HCT116 (cell line): ENCODE data around the gene ST3GAL3. TPM values are rescaled to one million over a fixed set of nuclear protein-coding genes. Genes with fewer than 3 reads are reported as not detected.
"Not testable (repeated sequence)": the region's sequence is repeated elsewhere in the genome, so short reads cannot be mapped to it uniquely, and the experiment has no call there.

Source experiments
- ATAC-seq: fragments of 200-7000 bp; cut with Tn5 transposase; 2 replicates; pipeline ENCODE4 v1.9.1; 2020; ENCODE audit warnings: mild to moderate bottlenecking, moderate library complexity
- BruUV-seq: library from RNA; stranded (reverse); fragments of 400-500 nt; replicated peaks from 2 replicates; lab custom pipeline; 2021; lab: Mats Ljungman, UMichigan
- CTCF ChIA-PET: fragments of 300-600 bp; sonication (Branson Sonifier 250); formaldehyde crosslinking; loops from one replicate; lab custom pipeline; 2021; ENCODE audit warnings: antibody characterized with exemption; lab: Charles Lee
- POLR2A ChIA-PET: fragments of 300-600, 350-600 bp; sonication (Branson Sonifier 250); formaldehyde crosslinking; loops from one replicate; lab custom pipeline; 2021; ENCODE audit warnings: antibody characterized with exemption; lab: Charles Lee
- RAD21 ChIA-PET, 2 experiments: fragments of 300-600 bp; sonication (Branson Sonifier 250); formaldehyde crosslinking; loops; one replicate each; lab custom pipeline; 2023; ENCODE audit warnings: low total read pairs in 2 of 2; ENCODE audit not compliant: uncharacterized antibody in 2 of 2, unreplicated experiment in 2 of 2, low non-redundant PET in 1 of 2; lab: Charles Lee
- DNase-seq: peaks from one replicate; pipeline ENCODE4 v3.0.0-alpha.2; 2010; ENCODE audit warnings: low read depth, low spot score
- H2AFZ ChIP-seq: fragments of 200-600 bp; shearing (Covaris generic), sonication (generic); 2 replicates; pipeline ENCODE4 v1.6.1; 2017; ENCODE audit warnings: low read depth, mixed run types, mixed read lengths, antibody characterized with exemption, low read length; ENCODE audit not compliant: poor library complexity, severe bottlenecking
- H3K27ac ChIP-seq: 2 replicates; pipeline ENCODE4 v1.5.1; 2012; ENCODE audit warnings: low read depth, low read length
- H3K27me3 ChIP-seq: fragments of 200-600 bp; sonication (generic); 2 replicates; pipeline ENCODE4 v1.6.1; 2016; ENCODE audit warnings: mixed run types, low read length, mixed read lengths; ENCODE audit not compliant: insufficient read depth
- H3K36me3 ChIP-seq, 2 experiments: fragments of 200-500 bp in 1 of 2; fragments of 200-600 bp in 1 of 2; sonication (Bioruptor generic) in 1 of 2; sonication (generic) in 1 of 2; 2 replicates each; pipeline versions ENCODE4 v1.5.1 to v1.6.1; 2014 to 2016; ENCODE audit warnings: low read length in 2 of 2, inconsistent platforms in 1 of 2, mixed read lengths in 1 of 2, mixed run types in 1 of 2; ENCODE audit not compliant: insufficient read depth in 2 of 2, control insufficient read depth in 1 of 2
- H3K4me1 ChIP-seq, 2 experiments: fragments of 200-600 bp in 1 of 2; sonication (generic) in 1 of 2; 2 replicates each; pipeline versions ENCODE4 v1.5.1 to v1.6.1; 2012 to 2017; ENCODE audit warnings: low read length in 2 of 2, inconsistent platforms in 1 of 2, mild to moderate bottlenecking in 1 of 2, mixed read lengths in 1 of 2, mixed run types in 1 of 2, moderate library complexity in 1 of 2; ENCODE audit not compliant: insufficient read depth in 2 of 2, control insufficient read depth in 1 of 2
- H3K4me2 ChIP-seq: fragments of 200-600 bp; sonication (generic); 2 replicates; pipeline ENCODE4 v1.6.1; 2017; ENCODE audit warnings: mixed run types, low read length, mixed read lengths
- H3K4me3 ChIP-seq, 2 experiments: fragments of 200-600 bp in 1 of 2; sonication (generic) in 1 of 2; replicated peaks in 1 of 2; 2 replicates each; pipeline ENCODE4 v1.5.1; 2011 to 2016; ENCODE audit warnings: low read length in 2 of 2, control low read depth in 1 of 2, low read depth in 1 of 2, mild to moderate bottlenecking in 1 of 2, mixed read lengths in 1 of 2, mixed run types in 1 of 2
- H3K79me2 ChIP-seq: fragments of 200-600 bp; sonication (generic); 2 replicates; pipeline ENCODE4 v1.6.1; 2017; ENCODE audit warnings: mild to moderate bottlenecking, mixed run types, low read length, moderate library complexity, mixed read lengths; ENCODE audit not compliant: insufficient read depth
- H3K9ac ChIP-seq: fragments of 200-600 bp; sonication (generic); 2 replicates; pipeline ENCODE4 v1.6.1; 2016; ENCODE audit warnings: low read length, mixed read lengths
- H3K9me2 ChIP-seq: fragments of 200-600 bp; sonication (generic), shearing (Covaris generic); 2 replicates; pipeline ENCODE4 v1.6.1; 2017; ENCODE audit warnings: mixed run types, mild to moderate bottlenecking, moderate library complexity; ENCODE audit not compliant: insufficient read depth
- H3K9me3 ChIP-seq, 2 experiments: fragments of 200-500 bp in 1 of 2; fragments of 200-600 bp in 1 of 2; sonication (Bioruptor generic) in 1 of 2; sonication (generic) in 1 of 2; 2 replicates each; pipeline ENCODE4 v1.6.1; 2014 to 2017; ENCODE audit warnings: low read length in 2 of 2, mixed read lengths in 2 of 2, inconsistent platforms in 1 of 2, low read depth in 1 of 2, mild to moderate bottlenecking in 1 of 2, mixed run types in 1 of 2, moderate library complexity in 1 of 2; ENCODE audit not compliant: control insufficient read depth in 1 of 2, insufficient read depth in 1 of 2
- H4K20me1 ChIP-seq: fragments of 200-600 bp; sonication (generic), shearing (Covaris generic); 2 replicates; pipeline ENCODE4 v1.6.1; 2017; ENCODE audit warnings: mixed run types, mild to moderate bottlenecking, moderate library complexity; ENCODE audit not compliant: insufficient read depth
- CBX3 ChIP-seq: IDR thresholded peaks from 2 replicates; pipeline ENCODE4 v1.6.1; 2012; ENCODE audit warnings: low read depth
- CTCF ChIP-seq, 3 experiments: fragments of 200-600 bp in 1 of 3; sonication (generic) in 1 of 3; IDR thresholded peaks in 2 of 3; conservative IDR thresholded peaks in 1 of 3; 2 replicates each; pipeline ENCODE4 v1.5.1; 2012 to 2017; ENCODE audit warnings: low read depth in 2 of 3, low read length in 2 of 3, antibody characterized with exemption in 1 of 3, borderline replicate concordance in 1 of 3, control low read depth in 1 of 3, mild to moderate bottlenecking in 1 of 3, mixed read lengths in 1 of 3, mixed run types in 1 of 3, moderate library complexity in 1 of 3; ENCODE audit not compliant: insufficient read depth in 1 of 3
- ELF1 ChIP-seq: IDR thresholded peaks from 2 replicates; pipeline ENCODE4 v1.6.1; 2012; ENCODE audit warnings: low read depth, borderline replicate concordance
- EZH2 ChIP-seq: fragments of 200-600 bp; sonication (generic); IDR thresholded peaks from 2 replicates; pipeline ENCODE4 v1.6.1; 2017; ENCODE audit warnings: antibody characterized with exemption, mixed run types
- JUND ChIP-seq: IDR thresholded peaks from 2 replicates; pipeline ENCODE4 v1.6.1; 2012
- POLR2A ChIP-seq: IDR thresholded peaks from 2 replicates; pipeline ENCODE4 v1.7.0; 2011; ENCODE audit warnings: borderline replicate concordance; ENCODE audit not compliant: insufficient read depth, insufficient read length; ENCODE audit errors: extremely low read depth
- POLR2AphosphoS5 ChIP-seq: IDR thresholded peaks from 2 replicates; pipeline ENCODE4 v1.6.1; 2011; ENCODE audit warnings: mild to moderate bottlenecking, low read depth, low read length, moderate library complexity
- RAD21 ChIP-seq: IDR thresholded peaks from 2 replicates; pipeline ENCODE4 v1.6.1; 2012; ENCODE audit warnings: low read depth, mild to moderate bottlenecking
- REST ChIP-seq: IDR thresholded peaks from 2 replicates; pipeline ENCODE4 v1.6.1; 2012; ENCODE audit warnings: low read depth
- SP1 ChIP-seq: IDR thresholded peaks from 2 replicates; pipeline ENCODE4 v1.6.1; 2012; ENCODE audit warnings: low read depth
- SRF ChIP-seq: IDR thresholded peaks from 2 replicates; pipeline ENCODE4 v1.6.1; 2012; ENCODE audit warnings: low read depth
- ZBTB33 ChIP-seq: IDR thresholded peaks from 2 replicates; pipeline ENCODE4 v1.6.1; 2011; ENCODE audit warnings: mild to moderate bottlenecking, low read length, moderate library complexity; ENCODE audit not compliant: insufficient replicate concordance; ENCODE audit errors: extremely low read depth
- ZFX ChIP-seq: fragments of 450-650 bp; IDR thresholded peaks from 2 replicates; pipeline ENCODE4 v1.6.1; 2017
- intact Hi-C: fragments of 100-400 bp; cut with micrococcal nuclease; formaldehyde crosslinking; loops from 2 replicates; pipeline ENCODE4 v1.10.0; 2022
- total RNA-seq: library from RNA; stranded (reverse); gene quantifications from one replicate; pipeline ENCODE4 v1.2.1, GENCODE V29; 2021; ENCODE audit not compliant: unreplicated experiment

Gene ST3GAL3
- total RNA-seq, 1 experiment from 2014 or later: 7.2 TPM

GRCh38 chr1:43719670-43720419 lies 12.5 kb downstream of the ST3GAL3 start:
- ATAC-seq, CTCF ChIA-PET, H4K20me1 ChIP-seq, H3K9me2 ChIP-seq, intact Hi-C loops, H3K79me2 ChIP-seq, H3K9me3 ChIP-seq, POLR2A ChIA-PET, BruUV-seq, H3K27ac ChIP-seq, H3K4me1 ChIP-seq, H3K9ac ChIP-seq, H3K4me2 ChIP-seq, H2AFZ ChIP-seq, RAD21 ChIA-PET, H3K36me3 ChIP-seq, H3K27me3 ChIP-seq, DNase-seq, H3K4me3 ChIP-seq: not testable (repeated sequence)

- Histone ChIP-seq H3K9ac (no peak overlapping the region), H3K4me2 (no peak overlapping the region), H3K79me2 (no peaks in the 10 kb centered on the region), H3K27ac (no peak overlapping the region), H2AFZ (no peak overlapping the region), H3K4me1 (no peaks in the 10 kb centered on the region), H3K4me3 (no peak overlapping the region), H3K9me2 (no peaks in the 10 kb centered on the region), H3K36me3 (no peaks in the 10 kb centered on the region), H3K9me3 (no peaks in the 10 kb centered on the region), H3K27me3 (no peaks in the 10 kb centered on the region), H4K20me1 (no peaks in the 10 kb centered on the region)
- DNase-seq (no peak), ATAC-seq (no peak)
- intact Hi-C loops: no loop called here
- ChIA-PET CTCF (no interaction called here), RAD21 (no interaction called here), POLR2A (no interaction called here)
- no TSS peak for BruUV-seq
- no peak for TF ChIP-seq ELF1
- no peak for TF ChIP-seq JUND
- TF ChIP-seq SRF: no peak
- no peak for TF ChIP-seq POLR2AphosphoS5
- no peak for TF ChIP-seq ZFX
- TF ChIP-seq SP1: no peak
- no peak for TF ChIP-seq CTCF (IDR thresholded peaks at IDR 0.05 in 2 of 3, conservative IDR thresholded peaks at IDR 0.05 in 1 of 3; ENCODE audit: borderline replicate concordance in 1 of 3, insufficient read depth in 1 of 3, low read depth in 2 of 3, low read length in 2 of 3)
- no peak for TF ChIP-seq CBX3
- TF ChIP-seq POLR2A: no peak
- TF ChIP-seq EZH2: no peak
- no peak for TF ChIP-seq RAD21
- TF ChIP-seq REST: no peak
- TF ChIP-seq ZBTB33: no peak
These were observed 15.5 kb downstream of the ST3GAL3 start for GRCh38 chr1:43722810-43723209.
